Endodermal cell (in vitro differentiated cells): Measurements from ENCODE around the gene MAPK8IP2. TPM values are rescaled to one million over a fixed set of nuclear protein-coding genes. Genes with fewer than 3 reads are reported as not detected.

Experiments
- DNase-seq: peaks from one replicate; pipeline ENCODE4 v3.0.0-alpha.2; 2017
- H3K27ac ChIP-seq: 2 replicates; pipeline ENCODE4 v1.5.1; 2013; ENCODE audit warnings: mild to moderate bottlenecking, low read depth, low read length, moderate library complexity
- H3K27me3 ChIP-seq: 2 replicates; pipeline ENCODE4 v1.6.1; 2013; ENCODE audit warnings: mild to moderate bottlenecking, low read length, moderate library complexity; ENCODE audit not compliant: insufficient read depth, control insufficient read depth, poor library complexity, severe bottlenecking
- H3K36me3 ChIP-seq: 2 replicates; pipeline ENCODE4 v1.7.0; 2013; ENCODE audit warnings: mild to moderate bottlenecking, low read length, moderate library complexity; ENCODE audit not compliant: control insufficient read depth, insufficient read depth
- H3K4me1 ChIP-seq: one replicate; pipeline ENCODE4 v1.7.0; 2013; ENCODE audit warnings: low read length; ENCODE audit not compliant: control insufficient read depth, insufficient read depth
- H3K4me3 ChIP-seq: 2 replicates; pipeline ENCODE4 v1.5.1; 2013; ENCODE audit warnings: mild to moderate bottlenecking, low read length, moderate library complexity
- H3K9ac ChIP-seq: 2 replicates; pipeline ENCODE4 v1.6.1; 2013; ENCODE audit warnings: mild to moderate bottlenecking, low read length, moderate library complexity; ENCODE audit not compliant: poor library complexity, severe bottlenecking; ENCODE audit errors: extremely low read depth
- H3K9me3 ChIP-seq: 2 replicates; pipeline ENCODE4 v1.6.1; 2013; ENCODE audit warnings: mild to moderate bottlenecking, low read length, moderate library complexity; ENCODE audit not compliant: control insufficient read depth
- H3K27ac Mint-ChIP-seq: 2 replicates; pipeline ENCODE4 v1.8.0; 2020; ENCODE audit warnings: mixed read lengths
- H3K27me3 Mint-ChIP-seq: 2 replicates; pipeline ENCODE4 v1.8.0; 2021; ENCODE audit warnings: mild to moderate bottlenecking, mixed read lengths; ENCODE audit not compliant: insufficient read depth
- H3K36me3 Mint-ChIP-seq: 2 replicates; pipeline ENCODE4 v1.8.0; 2020; ENCODE audit warnings: low read depth, mixed read lengths
- H3K4me1 Mint-ChIP-seq: 2 replicates; pipeline ENCODE4 v1.8.0; 2020; ENCODE audit warnings: mixed read lengths
- H3K4me3 Mint-ChIP-seq: 2 replicates; pipeline ENCODE4 v1.8.0; 2020; ENCODE audit warnings: mild to moderate bottlenecking, moderate library complexity, mixed read lengths
- H3K9me3 Mint-ChIP-seq: 2 replicates; pipeline ENCODE4 v1.8.0; 2020; ENCODE audit warnings: mild to moderate bottlenecking, mixed read lengths
- CTCF ChIP-seq: fragments of 200-600 bp; sonication (generic); conservative IDR thresholded peaks from 2 replicates; pipeline ENCODE4 v1.5.0; 2021; ENCODE audit warnings: antibody characterized with exemption, mild to moderate bottlenecking
- WGBS, 2 experiments: methylation state at CpG; one replicate each; pipeline versions ENCODE4 v1.1.5 to v1.1.7; 2013; ENCODE audit warnings: missing lambda C conversion rate in 2 of 2, mixed read lengths in 1 of 2; ENCODE audit not compliant: insufficient coverage in 1 of 2, insufficient read length in 1 of 2; 5-methylcytosine and 5-hydroxymethylcytosine counted together
- total RNA-seq, 2 donors: library from RNA; stranded (reverse); fragmentation: NEBNext Ultra II Directional in 1 of 2; extraction: Animal tissue kit (Norgen Biotek cat#: 25700) in 1 of 2; gene quantifications; 2 replicates in 1 of 2; 3 replicates in 1 of 2; pipeline ENCODE4 v1.2.1, GENCODE V29; 2021

The MAPK8IP2 gene
- total RNA-seq, 2 donors from 2014 or later, result 1.2 to 1.4 TPM

GRCh38 chr22:50577697-50577986 lies 23.0 kb upstream of the MAPK8IP2 start:
- H3K36me3 Mint-ChIP-seq, result peaks cover 30% of the 10 kb centered on the region
- no peak overlapping the region for H3K9ac ChIP-seq
- no peaks in the 10 kb centered on the region for H3K27me3 Mint-ChIP-seq

GRCh38 chr22:50577987-50578775 lies 22.4 kb upstream of the MAPK8IP2 start, which contains the start of gene CPT1B:
Gene CPT1B (minus strand): TSS chr22:50578427. CDS start chr22:50577915, 512 bp downstream.
- Mint-ChIP-seq H3K4me1 (no peaks in the 10 kb centered on the region), H3K4me3 (no peak within 1 kb of the TSS), H3K36me3 (peaks cover 26% of the 10 kb centered on the region), H3K9me3 (no peaks in the 10 kb centered on the region), H3K27me3 (no peaks in the 10 kb centered on the region), H3K27ac (no peak within 1 kb of the TSS)
- peak; percentile 11 for TF ChIP-seq CTCF
- Histone ChIP-seq H3K9ac (no peak within 1 kb of the TSS), H3K4me1 (peaks cover 3% of the 10 kb centered on the region), H3K27me3 (no peaks in the 10 kb centered on the region), H3K27ac (no peak within 1 kb of the TSS), H3K9me3 (no peaks in the 10 kb centered on the region), H3K4me3 (no peak within 1 kb of the TSS), H3K36me3 (peaks cover 47% of the 10 kb centered on the region)
- DNase-seq, result no peak
- 93 to 95% methylated on average over 22 to 63 of the region's 63 CpGs for WGBS, 2 experiments

More at GRCh38 chr22:50577697-50577986, 23.0 kb upstream of the MAPK8IP2 start:
- H3K27ac Mint-ChIP-seq, result no peak overlapping the region
- DNase-seq, result no peak
- no peak for TF ChIP-seq CTCF
- Histone ChIP-seq H3K9me3 (no peaks in the 10 kb centered on the region), H3K36me3 (peaks cover 53% of the 10 kb centered on the region), H3K27me3 (no peaks in the 10 kb centered on the region), H3K27ac (no peak overlapping the region), H3K4me1 (peaks cover 3% of the 10 kb centered on the region), H3K4me3 (no peak overlapping the region)
- 93 to 95% methylated on average over 13 to 23 of the region's 23 CpGs for WGBS, 2 experiments
- H3K4me1 Mint-ChIP-seq, result no peaks in the 10 kb centered on the region
- H3K9me3 Mint-ChIP-seq, result no peaks in the 10 kb centered on the region
- no peak overlapping the region for H3K4me3 Mint-ChIP-seq

- no peak for DNase-seq
- peaks cover 43% of the 10 kb centered on the region for H3K36me3 ChIP-seq
- peaks cover 3% of the 10 kb centered on the region for H3K4me1 ChIP-seq
- H3K4me3 ChIP-seq, result no peak overlapping the region
- TF ChIP-seq CTCF, result no peak
- WGBS, 2 experiments, result 95% methylated on average over 5 to 8 of the region's 8 CpGs
- Mint-ChIP-seq H3K4me3 (no peak overlapping the region), H3K27me3 (no peaks in the 10 kb centered on the region), H3K9me3 (no peaks in the 10 kb centered on the region), H3K27ac (no peak overlapping the region), H3K4me1 (peaks cover 6% of the 10 kb centered on the region), H3K36me3 (peaks cover 26% of the 10 kb centered on the region)
- no peak overlapping the region for H3K27ac ChIP-seq
- no peaks in the 10 kb centered on the region for H3K27me3 ChIP-seq
- H3K9me3 ChIP-seq, result no peaks in the 10 kb centered on the region
- no peak overlapping the region for H3K9ac ChIP-seq
These were observed 21.8 kb upstream of the MAPK8IP2 start for GRCh38 chr22:50578776-50579310.
